Nephron progenitor cell (in vitro differentiated cells): ENCODE measurements around the gene SLC5A7.
A peak's percentile ranks its signal among the peaks of the same experiment; 100 is the strongest.

ENCODE experiments used
- DNase-seq: peaks from one replicate; pipeline ENCODE4 v3.0.0; 2021
- H3K27ac Mint-ChIP-seq: 2 replicates; pipeline ENCODE4 v1.8.0; 2021; ENCODE audit warnings: mild to moderate bottlenecking, moderate library complexity, mixed read lengths
- H3K27me3 Mint-ChIP-seq: 2 replicates; pipeline ENCODE4 v1.8.0; 2021; ENCODE audit warnings: mild to moderate bottlenecking, low read depth, mixed read lengths; ENCODE audit not compliant: poor library complexity
- H3K36me3 Mint-ChIP-seq: 2 replicates; pipeline ENCODE4 v1.8.0; 2021; ENCODE audit warnings: low read depth, mixed read lengths
- H3K4me1 Mint-ChIP-seq: 2 replicates; pipeline ENCODE4 v1.8.0; 2021; ENCODE audit warnings: mixed read lengths
- H3K4me3 Mint-ChIP-seq: 2 replicates; pipeline ENCODE4 v1.8.0; 2021; ENCODE audit warnings: mild to moderate bottlenecking, moderate library complexity, mixed read lengths
- H3K9me3 Mint-ChIP-seq: 2 replicates; pipeline ENCODE4 v1.8.0; 2021; ENCODE audit warnings: mild to moderate bottlenecking, moderate library complexity, mixed read lengths
- CTCF ChIP-seq: fragments of 200-600 bp; sonication (generic); IDR thresholded peaks from 2 replicates; pipeline ENCODE4 v1.5.0; 2021; ENCODE audit warnings: antibody characterized with exemption

SLC5A7 gene

GRCh38 chr2:107986278-107987217 lies at the start of gene SLC5A7:
Gene SLC5A7 (plus strand): TSS chr2:107986524. CDS start chr2:107988156, 1,632 bp downstream.
- TF ChIP-seq CTCF, result no peak
- Mint-ChIP-seq H3K36me3 (no peaks in the 10 kb centered on the region), H3K4me1 (peaks cover 10% of the 10 kb centered on the region), H3K27me3 (peaks cover 69% of the 10 kb centered on the region), H3K4me3 (peak within 1 kb of the TSS; percentile 84), H3K27ac (no peak within 1 kb of the TSS), H3K9me3 (no peaks in the 10 kb centered on the region)
- DNase-seq, result peak; percentile 44

- Mint-ChIP-seq H3K36me3 (no peaks in the 10 kb centered on the region), H3K4me1 (no peaks in the 10 kb centered on the region), H3K27ac (no peak overlapping the region), H3K27me3 (peaks cover 3% of the 10 kb centered on the region), H3K4me3 (no peak overlapping the region), H3K9me3 (no peaks in the 10 kb centered on the region)
- DNase-seq, result no peak
- no peak for TF ChIP-seq CTCF
These were observed 24.9 kb upstream of the SLC5A7 start for GRCh38 chr2:107961395-107961794.

DNA sequence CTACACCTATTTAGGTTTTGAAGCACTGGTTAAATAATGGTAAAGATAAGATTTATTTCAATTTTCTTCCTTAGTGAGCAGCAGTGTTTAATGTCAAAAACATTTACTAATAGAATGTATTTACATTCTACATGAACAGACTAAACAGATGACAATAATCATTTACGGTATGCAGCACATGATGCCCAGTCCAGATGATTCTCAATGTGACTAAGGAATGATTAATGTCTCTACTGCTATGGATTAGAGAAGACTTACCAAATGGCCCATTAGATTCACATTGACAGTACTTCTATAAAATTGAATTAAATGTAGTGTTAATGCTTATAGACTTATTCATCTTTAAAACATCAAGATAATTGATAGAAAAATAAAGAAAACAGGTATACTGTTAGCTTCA lies 22.1 kb upstream of the SLC5A7 start:
- H3K27me3 Mint-ChIP-seq, result peaks cover 3% of the 10 kb centered on the region
- H3K9me3 Mint-ChIP-seq, result peaks cover 8% of the 10 kb centered on the region
- H3K4me3 Mint-ChIP-seq, result no peak overlapping the region
- no peaks in the 10 kb centered on the region for H3K4me1 Mint-ChIP-seq
- no peak overlapping the region for H3K27ac Mint-ChIP-seq
- no peak for DNase-seq
- no peaks in the 10 kb centered on the region for H3K36me3 Mint-ChIP-seq
- TF ChIP-seq CTCF, result no peak

- Mint-ChIP-seq H3K4me1 (peaks cover 10% of the 10 kb centered on the region), H3K27ac (no peak overlapping the region), H3K27me3 (peaks cover 69% of the 10 kb centered on the region), H3K36me3 (no peaks in the 10 kb centered on the region), H3K9me3 (no peaks in the 10 kb centered on the region), H3K4me3 (no peak overlapping the region)
- no peak for DNase-seq
- no peak for TF ChIP-seq CTCF
These were observed 1.6 kb upstream of the SLC5A7 start for GRCh38 chr2:107984707-107985106.

GRCh38 chr2:107988108-107988507 lies 1.8 kb downstream of the SLC5A7 start:
- Mint-ChIP-seq H3K4me3 (peak overlapping the region; percentile 69), H3K27me3 (peaks cover 65% of the 10 kb centered on the region), H3K4me1 (peaks cover 10% of the 10 kb centered on the region), H3K9me3 (no peaks in the 10 kb centered on the region), H3K27ac (no peak overlapping the region), H3K36me3 (no peaks in the 10 kb centered on the region)
- TF ChIP-seq CTCF, result no peak
- DNase-seq, result no peak

- no peak for DNase-seq
- Mint-ChIP-seq H3K4me1 (peaks cover 10% of the 10 kb centered on the region), H3K27me3 (peaks cover 54% of the 10 kb centered on the region), H3K36me3 (no peaks in the 10 kb centered on the region), H3K9me3 (no peaks in the 10 kb centered on the region), H3K4me3 (no peak overlapping the region), H3K27ac (no peak overlapping the region)
- no peak for TF ChIP-seq CTCF
These were observed 3.1 kb downstream of the SLC5A7 start for GRCh38 chr2:107989445-107989844.
